Kidney capillary endothelial cell (primary cell): ENCODE results near the gene MOB2.
"Not testable (repeated sequence)": the region's sequence is repeated elsewhere in the genome, so short reads cannot be mapped to it uniquely, and the experiment has no call there.

Experiments used
- DNase-seq: peaks from one replicate; pipeline ENCODE4 v3.0.0-alpha.2; 2018; ENCODE audit warnings: low spot score

The MOB2 gene

DNA sequence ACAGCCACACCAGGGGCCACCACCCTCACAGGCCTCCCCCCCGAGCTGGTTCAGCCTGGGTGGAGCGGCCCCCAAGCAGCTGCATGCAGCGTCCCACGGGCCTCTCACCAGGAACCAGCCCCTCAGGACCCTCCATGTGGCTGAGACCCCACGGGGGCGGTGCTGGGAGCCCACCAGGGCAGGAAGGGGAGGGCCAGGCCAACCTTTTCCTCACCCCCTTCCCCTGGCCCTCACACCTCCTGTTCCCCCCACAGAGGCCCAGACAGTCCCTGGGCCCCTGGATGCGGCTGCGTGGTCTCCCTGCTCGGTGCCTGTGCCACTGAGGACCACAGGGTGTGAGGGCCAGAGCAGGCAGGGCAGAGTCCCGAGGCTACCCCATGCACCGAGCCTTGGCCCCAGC lies 46.5 kb downstream of the MOB2 start:
- no peak for DNase-seq

DNA sequence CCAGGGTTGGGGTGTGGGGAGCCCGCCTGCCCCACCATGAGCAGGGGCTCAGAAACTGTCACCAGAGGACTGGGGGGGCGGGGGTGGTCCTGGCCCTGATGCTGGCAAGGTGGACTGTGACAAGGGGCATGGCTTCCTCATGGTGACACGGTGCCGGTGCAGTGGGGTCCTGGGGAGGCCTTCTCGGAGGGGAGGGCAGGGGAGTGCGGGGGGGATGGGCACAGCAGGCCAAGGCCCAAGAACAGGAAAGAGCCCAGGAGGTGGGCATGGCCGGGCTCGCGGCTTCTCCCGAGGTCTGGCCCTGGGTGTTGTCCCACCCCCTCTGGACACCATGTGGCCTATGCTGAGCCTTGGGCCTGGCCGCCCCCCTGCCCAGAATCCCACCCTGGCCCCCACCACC lies 47.2 kb downstream of the MOB2 start:
- DNase-seq, result no peak

- DNase-seq, result no peak
Observed at GRCh38 chr11:1438967-1439330, 47.6 kb downstream of the MOB2 start.

DNA sequence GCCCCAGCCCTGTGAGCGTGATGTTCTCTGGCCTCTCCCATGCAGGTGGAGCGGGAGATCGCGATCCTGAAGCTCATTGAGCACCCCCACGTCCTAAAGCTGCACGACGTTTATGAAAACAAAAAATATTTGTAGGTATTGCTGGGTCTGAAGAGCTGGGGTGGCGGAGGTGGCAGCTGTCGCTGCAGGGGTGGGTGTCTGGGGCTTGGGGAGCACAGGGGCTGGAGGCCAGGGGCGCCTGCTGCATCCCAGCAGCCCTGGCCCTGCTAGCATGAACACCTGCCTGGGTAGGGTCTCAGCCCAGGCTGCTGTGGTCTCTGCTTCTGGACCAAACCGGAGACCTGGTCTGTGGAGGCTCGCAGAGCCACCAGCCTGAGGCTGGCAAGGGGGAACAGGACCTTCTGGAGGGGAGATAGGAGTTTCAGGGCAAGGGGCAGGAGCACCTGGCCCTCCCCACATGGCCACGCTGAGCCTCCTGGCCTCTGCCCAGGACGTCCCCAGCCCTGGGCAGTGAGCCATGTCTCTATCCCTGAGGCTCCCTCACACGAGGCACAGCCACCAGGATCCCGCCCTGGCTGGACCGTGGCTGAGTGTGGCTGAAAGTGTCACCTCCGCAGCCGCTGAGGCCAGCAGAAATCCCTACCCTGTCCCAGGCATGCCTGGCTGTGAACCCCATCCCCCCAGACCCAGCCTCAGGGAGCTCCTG lies 48.2 kb downstream of the MOB2 start:
- no peak for DNase-seq

- DNase-seq, result no peak
Observed at GRCh38 chr11:1437500-1437899, 49.1 kb downstream of the MOB2 start.

DNA sequence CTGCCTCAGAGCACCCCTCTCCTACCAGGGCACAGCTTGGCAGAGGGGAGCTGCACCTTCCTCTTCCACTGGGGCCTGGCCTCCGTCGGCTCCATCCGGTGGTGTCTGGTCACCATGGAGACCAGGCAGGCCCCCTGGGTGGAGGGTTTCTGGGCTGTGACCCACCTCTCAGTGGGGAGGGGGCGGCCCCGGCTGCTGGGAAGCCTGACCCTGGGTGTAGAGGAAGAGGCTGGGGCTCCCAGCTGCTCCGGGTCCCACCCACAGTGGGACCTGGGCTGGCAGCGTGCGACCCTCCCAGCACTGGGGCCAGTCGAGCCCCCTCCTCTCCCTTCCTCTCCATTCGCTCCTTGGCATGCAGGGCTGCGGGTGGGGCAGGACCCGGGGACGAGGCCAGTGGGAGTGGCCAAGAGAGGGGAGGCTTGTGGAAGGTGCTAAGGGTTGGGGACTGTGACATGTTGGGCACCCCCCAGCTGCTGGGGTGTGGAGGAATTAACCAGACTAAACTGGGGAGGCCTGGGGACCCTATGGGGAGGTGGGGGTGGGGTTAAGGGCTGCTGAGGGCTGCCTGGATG lies 50.0 kb downstream of the MOB2 start:
- no peak for DNase-seq

DNA sequence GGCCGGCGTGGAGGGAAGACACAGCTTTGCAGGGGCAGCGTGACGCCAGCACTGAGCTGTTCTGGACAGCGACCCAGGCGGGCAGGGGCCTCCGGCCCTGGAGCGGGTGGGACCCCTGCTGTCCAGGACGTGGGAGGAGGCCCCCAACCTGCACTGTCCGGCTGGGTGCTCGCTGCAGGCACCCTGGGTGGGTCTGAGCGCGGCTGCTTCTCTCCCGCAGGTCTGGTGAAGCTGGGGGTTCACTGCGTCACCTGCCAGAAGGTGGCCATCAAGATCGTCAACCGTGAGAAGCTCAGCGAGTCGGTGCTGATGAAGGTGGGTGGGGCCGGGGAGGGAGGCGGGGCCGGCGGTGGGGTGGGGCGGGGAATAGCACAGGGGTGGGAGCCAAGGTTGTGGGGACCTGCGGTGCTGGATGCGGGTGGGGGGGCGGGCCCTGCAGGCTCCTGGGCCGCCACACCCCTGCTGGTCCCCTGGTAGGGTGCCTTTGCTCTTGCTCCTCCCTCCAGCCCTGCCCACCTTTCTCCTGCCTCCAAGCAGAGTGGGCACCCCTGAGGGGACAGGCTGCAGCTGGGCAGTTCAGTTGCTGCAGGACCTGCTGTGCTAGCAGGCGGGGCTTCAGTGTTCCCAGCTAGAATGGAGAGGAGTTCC lies 50.6 kb downstream of the MOB2 start:
- DNase-seq, result no peak

GRCh38 chr11:1435479-1435819 lies 51.1 kb downstream of the MOB2 start:
- DNase-seq, result not testable (repeated sequence)

DNA sequence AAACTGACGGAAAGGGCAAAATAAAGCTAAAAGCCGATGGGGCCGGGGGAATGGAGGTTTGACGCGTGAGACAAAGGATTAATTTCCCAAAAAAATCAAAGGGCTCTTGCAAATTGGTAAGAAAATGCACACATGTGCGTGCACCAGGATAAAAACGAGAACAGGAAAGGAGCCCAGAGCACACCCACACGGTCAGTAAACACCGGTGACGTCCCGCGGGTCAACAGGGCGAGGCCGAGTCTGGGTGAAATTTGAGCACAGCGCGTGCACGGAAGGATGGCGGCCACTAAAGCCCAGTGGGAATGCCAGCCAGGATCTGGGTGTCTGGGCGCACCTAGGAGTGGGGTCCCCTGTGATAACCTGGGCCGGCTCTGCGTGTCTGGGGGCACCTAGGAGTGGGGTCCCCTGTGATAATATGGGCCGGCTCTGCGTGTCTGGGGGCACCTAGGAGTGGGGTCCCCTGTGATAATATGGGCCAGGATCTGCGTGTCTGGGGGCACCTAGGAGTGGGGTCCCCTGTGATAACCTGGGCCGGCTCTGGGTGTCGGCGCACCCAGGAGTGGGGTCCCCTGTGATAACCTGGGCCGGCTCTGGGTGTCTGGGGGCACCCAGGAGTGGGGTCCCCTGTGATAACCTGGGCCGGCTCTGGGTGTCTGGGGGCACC lies 52.5 kb downstream of the MOB2 start:
- no peak for DNase-seq

DNA sequence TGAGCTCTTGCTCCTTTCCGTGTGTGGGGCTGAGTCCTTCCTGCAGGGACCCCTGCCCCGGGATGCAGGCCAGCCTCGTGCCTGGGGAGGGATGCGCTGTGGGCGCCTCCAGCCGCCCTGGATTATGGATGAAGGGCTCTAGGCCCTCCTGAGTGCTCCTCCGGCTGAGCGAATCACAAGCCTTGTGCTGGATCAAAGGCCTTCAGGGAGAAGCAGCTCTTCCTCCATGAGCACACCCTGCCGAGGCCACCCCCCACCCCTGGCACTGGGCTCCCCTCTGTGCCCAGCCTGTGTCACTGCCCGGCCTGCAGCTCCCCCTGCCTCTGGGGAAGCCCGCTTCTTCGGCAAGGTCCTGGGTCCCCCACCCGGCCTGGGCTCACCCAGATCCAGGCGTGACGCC lies 53.0 kb downstream of the MOB2 start:
- no peak for DNase-seq

DNA sequence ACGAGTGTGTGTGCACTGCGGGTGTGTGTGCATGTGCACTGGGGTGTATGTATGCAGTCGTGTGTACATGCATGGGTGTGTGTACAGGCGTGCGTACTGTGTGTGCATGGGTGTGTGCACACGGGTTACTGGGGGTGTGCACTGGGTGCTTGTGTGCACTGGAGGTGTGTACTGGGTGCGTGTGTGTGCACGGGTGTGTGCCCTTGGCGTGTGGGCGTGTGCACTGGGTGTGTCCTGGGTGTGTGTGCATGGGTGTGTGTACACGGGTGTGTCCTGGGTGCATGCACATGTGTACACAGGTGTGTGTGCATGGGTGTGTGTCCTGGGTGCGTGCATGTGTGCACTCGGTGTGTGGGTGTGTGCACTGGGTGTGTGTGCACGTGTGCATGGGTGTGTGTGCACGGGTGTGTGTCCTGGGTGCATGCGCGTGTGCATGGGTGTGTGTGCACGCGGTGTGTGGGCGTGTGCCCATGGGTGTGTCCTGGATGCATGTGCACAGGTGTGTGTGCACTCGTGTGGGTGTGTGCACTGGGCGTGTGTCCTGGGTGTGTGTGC lies 57.7 kb downstream of the MOB2 start:
- no peak for DNase-seq

DNA sequence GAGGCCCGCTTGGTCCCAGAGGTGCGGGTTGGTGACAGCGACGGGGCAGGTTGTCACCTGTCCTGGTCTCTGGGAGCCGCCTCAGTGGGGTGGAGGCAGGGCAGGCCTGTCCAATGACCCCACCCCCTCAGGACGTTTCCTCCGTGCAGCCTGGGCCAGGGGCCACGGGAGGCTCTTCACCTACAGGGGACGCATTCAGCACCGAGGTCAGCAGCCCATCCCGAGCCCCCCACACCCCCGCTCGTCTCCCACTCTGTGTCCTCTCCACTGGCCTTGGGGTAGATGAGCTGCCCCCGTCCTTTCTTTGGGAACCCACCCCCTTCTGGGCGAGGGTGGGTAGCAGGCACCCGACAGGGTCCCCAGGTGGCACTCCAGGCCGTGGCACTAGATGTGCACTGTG lies 61.1 kb downstream of the MOB2 start:
- DNase-seq, result no peak

DNA sequence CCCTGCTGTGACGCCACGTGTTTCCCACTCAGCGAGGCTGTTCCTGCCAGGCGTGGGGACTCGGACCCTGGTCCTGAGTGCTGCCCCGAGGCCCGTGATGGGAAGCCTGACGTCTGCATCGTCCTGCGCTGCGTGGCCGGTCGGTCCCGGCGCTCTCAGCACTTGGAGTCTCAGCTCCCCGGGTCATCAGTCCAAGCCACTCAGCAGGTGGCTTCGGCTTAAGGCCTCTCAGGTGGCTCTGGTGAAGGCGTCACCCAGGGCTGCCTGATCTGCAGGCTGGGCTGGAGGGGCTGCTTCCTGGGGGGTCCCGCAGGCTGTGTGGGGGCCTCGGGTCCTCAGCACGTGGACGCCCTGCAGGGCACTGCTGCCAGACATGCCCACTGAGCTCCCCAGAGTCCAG lies 61.6 kb downstream of the MOB2 start:
- DNase-seq, result no peak

- not testable (repeated sequence) for DNase-seq
Observed at GRCh38 chr11:1423406-1423805, 63.2 kb downstream of the MOB2 start.

DNA sequence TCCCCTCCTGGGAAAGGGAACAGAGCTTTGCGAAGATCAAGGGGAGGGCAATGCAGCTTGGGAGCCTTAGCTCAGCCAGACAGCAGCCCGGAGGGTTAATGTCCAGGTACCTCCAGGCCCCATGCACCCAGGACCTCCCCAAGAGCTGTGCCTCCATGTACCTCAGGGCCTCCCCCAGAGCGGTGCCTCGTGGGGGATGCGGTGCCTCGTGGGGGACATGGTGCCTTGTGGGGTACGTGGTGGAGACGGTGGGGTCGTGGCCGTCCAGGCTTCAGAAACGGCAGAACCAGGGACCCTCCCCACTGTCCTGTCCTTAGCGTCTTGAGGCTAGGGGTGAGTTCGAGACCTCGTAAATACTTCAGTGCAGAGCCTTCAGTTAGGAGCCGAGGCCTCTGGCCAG lies 63.6 kb downstream of the MOB2 start:
- no peak for DNase-seq

GRCh38 chr11:1422481-1422880 lies 64.1 kb downstream of the MOB2 start:
- no peak for DNase-seq

- no peak for DNase-seq
Observed at GRCh38 chr11:1421291-1421690, 65.3 kb downstream of the MOB2 start.

DNA sequence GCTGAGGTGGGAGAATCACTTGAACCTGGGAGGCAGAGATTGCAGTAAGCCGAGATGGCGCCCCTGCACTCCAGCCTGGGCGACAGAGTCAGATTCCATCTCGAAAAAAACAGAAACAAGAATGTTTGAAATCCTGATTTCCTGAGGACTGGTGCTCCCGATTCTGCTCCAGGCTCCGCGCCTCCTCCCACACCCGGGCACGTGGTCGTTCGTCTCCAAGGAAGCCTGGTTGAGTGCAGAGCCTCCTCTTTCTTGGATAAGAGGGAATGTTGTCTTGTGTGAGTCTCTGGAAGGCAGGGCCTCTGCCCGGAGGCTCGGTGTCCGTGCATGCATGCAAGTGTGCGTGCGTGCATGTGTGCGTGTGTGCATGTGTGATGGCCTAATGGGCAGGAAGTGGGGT lies 66.8 kb downstream of the MOB2 start:
- DNase-seq, result no peak
